Stomach smooth muscle (tissue), 2 donors: ENCODE measurements around the gene PBXIP1.
"Not testable (repeated sequence)": the region's sequence is repeated elsewhere in the genome, so short reads cannot be mapped to it uniquely, and the experiment has no call there.

Source experiments
- H3K27ac ChIP-seq: one replicate; pipeline ENCODE4 v1.7.0; 2013; ENCODE audit warnings: mild to moderate bottlenecking, low read length, inconsistent platforms
- H3K27me3 ChIP-seq, 2 donors: one replicate each; pipeline ENCODE4 v1.7.0; 2013; ENCODE audit warnings: low read length in 2 of 2; ENCODE audit not compliant: insufficient read depth in 2 of 2, control insufficient read depth in 1 of 2
- H3K36me3 ChIP-seq, 2 donors: one replicate each; pipeline ENCODE4 v1.7.0; 2013; ENCODE audit warnings: low read length in 2 of 2; ENCODE audit not compliant: control insufficient read depth in 2 of 2, insufficient read depth in 2 of 2
- H3K4me1 ChIP-seq: one replicate; pipeline ENCODE4 v1.7.0; 2013; ENCODE audit warnings: low read length; ENCODE audit not compliant: control insufficient read depth, insufficient read depth
- H3K4me3 ChIP-seq, 2 donors: one replicate each; pipeline ENCODE4 v1.7.0; 2013; ENCODE audit warnings: low read length in 2 of 2
- H3K9ac ChIP-seq, 2 donors: one replicate each; pipeline ENCODE4 v1.7.0; 2013; ENCODE audit warnings: low read length in 2 of 2, mild to moderate bottlenecking in 1 of 2
- H3K9me3 ChIP-seq, 2 donors: one replicate each; pipeline ENCODE4 v1.7.0; 2013; ENCODE audit warnings: low read length in 2 of 2; ENCODE audit not compliant: control insufficient read depth in 2 of 2
- donor health status: healthy.
- donor health status: Pancreatic carcinoma.

PBXIP1 gene

DNA sequence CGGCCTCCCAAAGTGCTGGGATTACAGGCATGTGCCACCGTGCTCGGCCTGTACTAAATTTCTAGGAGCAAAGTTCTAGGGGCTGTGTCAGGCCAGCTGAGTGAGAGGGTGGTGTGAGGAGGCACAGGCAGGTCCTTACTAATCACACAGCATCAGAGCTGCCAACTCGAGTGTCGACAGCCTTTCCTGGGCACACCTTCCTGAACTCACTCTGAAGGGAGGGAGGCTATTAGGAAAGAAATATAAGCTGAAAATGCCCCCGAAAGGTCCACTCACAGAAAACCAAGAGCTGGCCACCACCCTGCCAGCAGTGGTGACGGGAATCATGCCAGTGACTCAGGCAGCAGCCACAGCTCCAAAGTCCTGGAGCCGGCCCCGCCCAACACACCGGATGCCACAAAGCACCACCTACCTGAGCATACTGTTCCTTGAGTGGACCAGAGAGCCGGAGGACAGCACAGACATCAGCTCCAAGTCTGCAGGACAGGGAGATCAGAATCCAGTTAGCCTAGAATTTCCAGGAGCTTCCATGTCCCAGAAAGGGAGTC, 23.9 kb downstream of the PBXIP1 start:
- Histone ChIP-seq H3K4me3 (no peak overlapping the region), H3K27me3 (no peaks in the 10 kb centered on the region), H3K36me3 (peaks cover 16 to 24% of the 10 kb centered on the region in 2 donors), H3K27ac (no peak overlapping the region), H3K9ac (no peak overlapping the region), H3K4me1 (peaks cover 14% of the 10 kb centered on the region), H3K9me3 (no peaks in the 10 kb centered on the region)

DNA sequence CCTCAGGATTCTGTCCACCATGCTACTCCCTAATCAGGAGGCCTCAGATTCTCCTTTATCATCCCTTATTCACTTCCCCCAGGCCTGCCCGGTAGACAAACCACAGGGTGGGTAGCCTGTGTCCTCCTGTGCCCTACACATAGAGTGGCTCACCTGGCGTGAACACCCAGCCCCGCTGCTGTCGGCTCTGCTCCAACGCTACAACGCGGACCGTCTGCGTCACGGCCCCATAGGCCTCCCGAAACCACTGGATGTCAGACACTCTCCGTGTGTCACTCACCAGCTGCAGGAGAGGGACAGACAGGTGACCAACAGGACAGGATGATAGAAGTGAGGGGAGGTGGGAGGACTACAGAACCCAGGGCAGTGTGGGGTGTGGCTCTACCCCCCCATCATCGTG, 29.7 kb downstream of the PBXIP1 start:
- no peaks in the 10 kb centered on the region for H3K27me3 ChIP-seq
- H3K27ac ChIP-seq: no peak overlapping the region
- no peak overlapping the region for H3K9ac ChIP-seq
- H3K4me3 ChIP-seq: no peak overlapping the region
- H3K9me3 ChIP-seq: no peaks in the 10 kb centered on the region
- H3K36me3 ChIP-seq: peaks cover 51 to 55% of the 10 kb centered on the region in 2 donors
- H3K4me1 ChIP-seq: no peaks in the 10 kb centered on the region

DNA sequence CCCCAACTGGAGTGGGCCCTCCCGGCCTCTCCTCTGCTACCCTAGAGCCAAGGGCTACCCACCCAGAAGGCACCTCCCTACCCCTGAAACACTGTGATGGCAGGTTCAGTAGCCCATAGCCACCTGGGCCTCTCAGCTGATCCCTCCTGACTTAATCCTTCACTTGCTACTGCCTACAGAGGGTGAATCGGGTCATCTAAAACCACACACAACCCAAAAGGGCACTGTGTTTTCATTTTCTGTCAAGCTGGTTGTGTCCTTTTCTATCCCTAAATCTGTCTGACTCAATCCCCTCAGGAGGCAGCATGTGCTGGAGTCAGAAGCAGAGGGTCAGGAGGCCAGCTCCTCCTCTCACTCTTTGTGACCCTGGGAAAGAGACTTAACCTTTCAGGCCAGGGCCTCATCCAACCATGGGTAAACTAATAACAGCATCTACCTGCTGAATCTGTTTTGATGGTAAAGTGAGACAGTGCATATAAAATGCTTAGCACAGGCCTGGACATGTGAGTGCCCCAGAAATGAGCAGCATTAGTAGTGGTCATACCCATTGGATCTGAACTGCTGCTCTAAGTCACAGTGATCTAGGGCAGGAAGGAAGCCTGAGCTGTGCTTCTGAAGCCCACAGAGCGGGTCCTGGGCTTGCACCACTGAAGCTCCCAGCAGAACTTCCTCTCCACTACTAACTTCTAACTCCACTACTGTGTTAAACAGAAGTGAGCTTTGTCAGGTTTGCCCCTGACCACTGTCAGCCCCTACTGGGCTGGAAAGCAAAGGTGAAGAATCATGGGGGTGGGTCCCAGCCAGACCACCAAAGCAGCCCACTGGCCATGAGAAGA, 30.3 kb downstream of the PBXIP1 start:
- H3K27ac ChIP-seq: no peak overlapping the region
- H3K4me1 ChIP-seq: no peaks in the 10 kb centered on the region
- H3K9me3 ChIP-seq: no peaks in the 10 kb centered on the region
- H3K27me3 ChIP-seq: no peaks in the 10 kb centered on the region
- H3K4me3 ChIP-seq: no peak overlapping the region
- no peak overlapping the region for H3K9ac ChIP-seq
- H3K36me3 ChIP-seq: peaks cover 51 to 56% of the 10 kb centered on the region in 2 donors

DNA sequence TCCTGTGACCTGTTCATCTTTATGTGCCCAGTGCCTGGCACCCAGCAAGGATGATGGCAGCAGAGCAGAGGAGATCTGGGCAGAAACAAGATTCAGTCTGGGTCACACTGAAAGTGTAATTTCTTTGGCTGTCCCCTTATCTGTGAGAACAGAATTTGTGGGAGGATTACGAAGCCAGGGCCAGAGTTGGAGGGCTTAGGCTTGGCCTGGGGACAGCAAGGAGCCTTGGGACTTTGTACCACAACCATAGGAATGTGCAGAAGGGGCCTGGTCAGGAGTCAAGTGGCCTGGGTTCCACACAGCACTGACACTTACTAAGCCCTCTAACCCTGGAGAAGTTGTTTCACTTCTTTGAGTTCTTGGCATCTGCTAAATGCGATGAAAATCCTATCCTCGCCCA, 32.2 kb downstream of the PBXIP1 start:
- Histone ChIP-seq H3K27me3 (no peaks in the 10 kb centered on the region), H3K36me3 (peaks cover 39 to 47% of the 10 kb centered on the region in 2 donors), H3K4me3 (no peak overlapping the region)

DNA sequence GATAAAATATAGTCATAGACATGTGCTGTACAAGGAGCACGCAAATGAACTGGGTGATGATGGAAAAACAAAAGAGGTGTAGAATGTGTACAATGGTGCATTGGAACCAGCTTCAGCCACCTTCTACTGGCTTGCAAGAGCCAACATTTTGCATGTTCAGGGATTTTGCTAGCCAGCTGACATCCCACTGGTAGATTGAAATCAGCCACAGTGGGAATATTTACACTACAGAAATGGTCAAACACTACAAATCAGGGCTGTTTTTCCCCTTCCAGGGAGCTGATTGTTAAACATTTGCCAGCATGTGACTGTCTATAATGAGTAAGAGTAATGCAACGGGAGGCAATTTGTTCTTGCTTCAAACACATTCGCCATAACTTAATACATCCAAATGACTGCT, 42.6 kb downstream of the PBXIP1 start:
- Histone ChIP-seq H3K4me1 (no peaks in the 10 kb centered on the region), H3K9ac (no peak overlapping the region), H3K9me3 (no peaks in the 10 kb centered on the region), H3K4me3 (no peak overlapping the region), H3K36me3 (no peaks in the 10 kb centered on the region), H3K27me3 (no peaks in the 10 kb centered on the region), H3K27ac (no peak overlapping the region)

More for the DNA sequence above, 32.2 kb downstream of the PBXIP1 start:
- Histone ChIP-seq H3K27ac (no peak overlapping the region), H3K4me1 (no peaks in the 10 kb centered on the region), H3K9me3 (no peaks in the 10 kb centered on the region), H3K9ac (no peak overlapping the region)

DNA sequence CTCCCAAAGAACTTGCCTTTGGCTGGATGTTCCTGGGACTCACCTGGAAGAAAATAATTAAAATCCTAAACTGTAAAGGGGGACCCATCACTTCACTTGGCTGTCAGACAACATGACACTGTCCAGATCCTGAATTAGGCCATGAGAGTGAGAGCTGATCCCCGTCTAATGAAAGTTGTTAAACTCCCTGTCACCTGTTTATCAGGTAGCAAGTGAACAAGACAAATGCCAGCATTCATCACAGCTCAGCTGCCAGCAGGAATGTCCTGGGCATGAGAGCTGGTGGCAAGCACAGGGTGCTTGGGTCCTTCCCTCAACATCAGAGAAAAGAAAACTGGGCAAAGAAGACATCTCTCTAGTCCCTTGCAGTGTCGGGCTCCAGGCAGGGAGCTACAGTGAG, 43.1 kb downstream of the PBXIP1 start:
- Histone ChIP-seq H3K27me3 (no peaks in the 10 kb centered on the region), H3K9ac (no peak overlapping the region), H3K4me1 (no peaks in the 10 kb centered on the region), H3K27ac (no peak overlapping the region), H3K4me3 (no peak overlapping the region), H3K9me3 (no peaks in the 10 kb centered on the region), H3K36me3 (no peaks in the 10 kb centered on the region)

DNA sequence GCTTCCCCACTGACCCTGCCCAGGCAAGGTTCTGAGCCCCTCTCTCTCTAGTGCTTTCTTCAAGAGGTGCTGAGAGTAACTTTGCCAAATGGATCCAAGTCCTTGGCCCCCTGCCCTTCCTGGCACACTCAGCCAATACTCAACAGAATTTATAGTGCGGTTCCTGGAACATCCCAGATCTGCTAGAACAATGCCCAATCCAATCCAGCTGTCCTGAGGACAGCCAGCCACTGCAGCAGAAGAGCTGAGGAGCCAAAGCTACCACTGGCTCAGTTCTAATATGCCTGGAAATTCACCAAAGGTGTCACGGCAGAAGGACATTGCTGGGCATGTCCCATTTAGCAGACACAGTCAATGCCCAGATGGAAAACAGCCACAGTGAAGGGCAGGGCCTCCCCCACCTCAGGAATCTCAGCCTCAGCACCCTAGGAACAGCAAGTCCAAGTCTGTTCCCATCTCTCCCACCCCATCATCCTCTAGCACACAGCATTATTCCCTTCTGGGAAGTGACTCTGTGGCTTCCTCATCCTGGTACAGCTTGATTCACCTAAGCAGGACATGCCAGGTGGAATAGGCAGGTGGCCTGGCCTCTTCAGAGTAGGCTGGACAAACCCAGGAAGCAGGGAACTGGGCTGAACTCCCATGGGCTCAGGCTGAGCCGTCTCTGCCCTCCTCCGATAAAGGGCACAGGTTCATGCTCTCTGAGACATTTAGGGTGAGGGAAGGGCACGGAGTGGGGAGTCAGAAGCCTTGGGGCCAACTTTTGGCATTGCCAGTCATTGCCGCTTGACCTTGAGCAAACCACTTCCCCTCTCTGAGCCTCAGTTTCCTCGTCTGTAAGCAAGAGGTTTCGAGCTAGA, 44.0 kb downstream of the PBXIP1 start:
- Histone ChIP-seq H3K36me3 (no peaks in the 10 kb centered on the region), H3K9ac (no peak overlapping the region), H3K4me1 (no peaks in the 10 kb centered on the region), H3K4me3 (no peak overlapping the region), H3K27ac (no peak overlapping the region), H3K9me3 (no peaks in the 10 kb centered on the region), H3K27me3 (no peaks in the 10 kb centered on the region)

DNA sequence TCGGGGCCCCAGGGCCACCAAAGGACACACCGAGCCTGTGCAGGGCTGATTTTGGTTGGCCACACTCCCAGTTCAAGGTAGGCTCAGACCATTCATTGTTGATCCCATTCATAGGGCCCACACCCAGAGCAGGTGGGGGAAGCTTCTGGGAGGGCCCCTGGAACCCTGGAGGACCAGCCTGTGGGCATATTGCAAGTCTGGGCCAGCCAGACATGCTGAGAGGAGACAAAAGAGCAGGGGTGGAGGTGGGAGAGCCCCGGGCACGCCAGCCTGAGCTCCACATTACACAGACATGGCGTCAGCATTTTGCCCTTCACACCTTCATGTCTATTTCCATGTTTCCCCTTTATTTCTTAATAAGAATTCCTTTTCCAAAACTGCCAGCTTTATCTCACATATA, 45.0 kb downstream of the PBXIP1 start:
- Histone ChIP-seq H3K36me3 (no peaks in the 10 kb centered on the region), H3K4me1 (no peaks in the 10 kb centered on the region), H3K27me3 (no peaks in the 10 kb centered on the region), H3K4me3 (no peak overlapping the region), H3K27ac (no peak overlapping the region), H3K9ac (no peak overlapping the region), H3K9me3 (no peaks in the 10 kb centered on the region)

DNA sequence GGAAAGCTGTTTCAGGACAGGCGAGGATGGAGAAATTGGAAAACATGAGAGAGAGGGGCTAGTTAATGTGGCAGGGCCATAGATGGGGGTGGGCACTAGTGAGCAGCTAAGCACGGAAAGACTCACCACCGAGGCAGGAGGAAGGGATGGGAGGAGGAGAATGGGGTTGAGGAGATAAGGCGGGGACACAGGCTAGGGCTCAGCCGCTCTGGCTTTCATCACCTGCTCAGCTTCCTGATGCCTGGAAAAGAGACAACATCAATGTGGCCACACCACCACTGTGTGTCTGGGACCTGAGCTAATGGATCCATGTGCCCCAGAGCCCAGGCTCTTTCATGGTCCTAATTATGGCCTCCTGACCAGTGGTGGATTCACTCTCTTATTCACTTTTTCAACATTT, 47.0 kb downstream of the PBXIP1 start:
- H3K27ac ChIP-seq: no peak overlapping the region
- H3K36me3 ChIP-seq: no peaks in the 10 kb centered on the region
- no peak overlapping the region for H3K4me3 ChIP-seq
- H3K4me1 ChIP-seq: no peaks in the 10 kb centered on the region
- no peaks in the 10 kb centered on the region for H3K9me3 ChIP-seq
- H3K27me3 ChIP-seq: no peaks in the 10 kb centered on the region
- H3K9ac ChIP-seq: no peak overlapping the region

DNA sequence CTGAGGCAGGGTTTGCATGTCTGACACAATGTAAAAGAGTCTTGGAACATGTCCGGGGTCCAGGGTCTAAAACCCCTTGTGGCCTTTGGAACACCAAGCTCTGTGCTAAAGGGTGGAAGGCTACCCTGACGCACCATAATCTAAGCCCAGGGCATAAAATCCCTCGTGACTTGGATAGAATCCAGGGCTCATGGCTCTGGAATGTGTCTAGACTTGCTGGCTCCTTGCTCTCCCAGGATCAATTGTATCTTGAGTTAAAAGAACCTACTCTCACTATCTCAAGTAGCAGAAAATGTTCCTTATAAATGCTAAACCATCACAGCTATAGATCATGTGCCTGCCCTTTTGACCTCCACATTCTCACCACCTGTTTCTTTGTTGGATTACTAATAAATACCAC, 47.8 kb downstream of the PBXIP1 start:
- H3K36me3 ChIP-seq, H3K4me3 ChIP-seq, H3K27me3 ChIP-seq, H3K4me1 ChIP-seq, H3K9me3 ChIP-seq, H3K27ac ChIP-seq, H3K9ac ChIP-seq: not testable (repeated sequence)
